Measurements from ENCODE around the gene CCDC61. TPM values are rescaled to one million over a fixed set of nuclear protein-coding genes. Genes with fewer than 3 reads are reported as not detected.

CCDC61 gene
- total and polyA plus RNA-seq, 12 donors: 6.6 to 11.6 (median 8.3) TPM

- no peak overlapping the region for H3K27ac ChIP-seq
- 97% methylated on average over 15 of the region's 15 CpGs for WGBS, 2 donors
- intact Hi-C loops (cut with DNase I): loop anchor here in 4 of 10 donors (5.0 to 10.0 kb wide), 4 partner anchors 86 to 203 kb away; partner anchors contain the start of gene RSPH6A (in 2 of the 4)
- H3K4me3 ChIP-seq: no peak overlapping the region
- no peaks in the 10 kb centered on the region for H3K9me3 ChIP-seq
- no peak for ATAC-seq
- DNase-seq: no peak
- peaks cover 0 to 47% (median 31%) of the 10 kb centered on the region in 7 donors for H3K27me3 ChIP-seq
- TF ChIP-seq CTCF (IDR thresholded peaks at IDR 0.05): no peak
- peaks cover 3 to 30% (median 21%) of the 10 kb centered on the region in 9 donors for H3K4me1 ChIP-seq
- H3K36me3 ChIP-seq: peaks cover 0 to 4% (median 0%) of the 10 kb centered on the region in 9 donors
Observed at GRCh38 chr19:46017874-46018675, 22.8 kb downstream of the CCDC61 start.

GRCh38 chr19:46018729-46019251, 23.5 kb downstream of the CCDC61 start:
- whole genome bisulfite sequencing, 2 donors: 96% methylated on average over 10 of the region's 10 CpGs
- H3K4me1 ChIP-seq: peaks cover 3 to 31% (median 21%) of the 10 kb centered on the region in 9 donors
- H3K9me3 ChIP-seq: no peaks in the 10 kb centered on the region
- H3K36me3 ChIP-seq: peaks cover 0 to 4% (median 0%) of the 10 kb centered on the region in 9 donors
- no peak for ATAC-seq
- intact Hi-C loops (cut with DNase I): loop anchor here in 4 of 10 donors (5.0 to 10.0 kb wide), 4 partner anchors 86 to 204 kb away; partner anchors contain the start of gene RSPH6A (in 2 of the 4)
- no peak for DNase-seq
- H3K4me3 ChIP-seq: no peak overlapping the region
- H3K27me3 ChIP-seq: peaks cover 0 to 47% (median 32%) of the 10 kb centered on the region in 7 donors
- TF ChIP-seq CTCF (IDR thresholded peaks at IDR 0.05): no peak
- no peak overlapping the region for H3K27ac ChIP-seq

- Histone ChIP-seq H3K9me3 (no peaks in the 10 kb centered on the region), H3K36me3 (peaks cover 0 to 4% (median 0%) of the 10 kb centered on the region in 9 donors), H3K27ac (no peak overlapping the region), H3K27me3 (peaks cover 0 to 47% (median 32%) of the 10 kb centered on the region in 7 donors), H3K4me3 (no peak overlapping the region), H3K4me1 (peaks cover 3 to 31% (median 21%) of the 10 kb centered on the region in 9 donors)
- intact Hi-C loops (cut with DNase I): loop anchor here in 4 of 10 donors (5.0 to 10.0 kb wide), 4 partner anchors 87 to 204 kb away; partner anchors contain the start of gene RSPH6A (in 2 of the 4)
- TF ChIP-seq CTCF (IDR thresholded peaks at IDR 0.05): no peak
- DNase-seq (no peak), ATAC-seq (no peak)
- WGBS, 2 donors: 80 to 81% methylated on average over 13 of the region's 13 CpGs
Observed at GRCh38 chr19:46019270-46019669, 24.0 kb downstream of the CCDC61 start.

GRCh38 chr19:46020819-46021125, 25.5 kb downstream of the CCDC61 start:
- Histone ChIP-seq H3K4me1 (peaks cover 0 to 17% (median 11%) of the 10 kb centered on the region in 9 donors), H3K4me3 (no peak overlapping the region), H3K9me3 (no peaks in the 10 kb centered on the region), H3K27me3 (peaks cover 0 to 47% (median 39%) of the 10 kb centered on the region in 7 donors), H3K27ac (no peak overlapping the region), H3K36me3 (peaks cover 0 to 4% (median 0%) of the 10 kb centered on the region in 9 donors)
- no peak for TF ChIP-seq CTCF (IDR thresholded peaks at IDR 0.05)
- DNase-seq (no peak), ATAC-seq (no peak)
- intact Hi-C loops (cut with DNase I): no loop called here
- WGBS, 2 donors: 89 to 92% methylated on average over 7 of the region's 7 CpGs

All from heart right ventricle (tissue), 16 donors.